B cell (primary cell): ENCODE measurements around the gene TBC1D22A. TPM values are rescaled to one million over a fixed set of nuclear protein-coding genes. Genes with fewer than 3 reads are reported as not detected.

Experiments used
- ATAC-seq: fragments of 200-7000 bp; cut with Tn5 transposase; one replicate; pipeline ENCODE4 v1.10.0; 2021; ENCODE audit warnings: low read depth, mild to moderate bottlenecking, moderate number of reproducible peaks, moderate library complexity
- CTCF ChIA-PET: fragments of 350-600 bp; sonication (Branson Sonifier 250); formaldehyde crosslinking; loops from one replicate; lab custom pipeline; 2021; ENCODE audit warnings: antibody characterized with exemption, inconsistent platforms; lab: Charles Lee
- POLR2A ChIA-PET: fragments of 350-600 bp; sonication (Branson Sonifier 250); formaldehyde crosslinking; loops from one replicate; lab custom pipeline; 2021; ENCODE audit warnings: antibody characterized with exemption; lab: Charles Lee
- DNase-seq: peaks from one replicate; pipeline ENCODE4 v3.0.0; 2013
- H2AFZ ChIP-seq: 2 replicates; pipeline ENCODE4 v1.6.1; 2012; ENCODE audit warnings: mild to moderate bottlenecking, low read depth, low read length; ENCODE audit not compliant: insufficient read depth, poor library complexity, severe bottlenecking
- H3K27ac ChIP-seq, 2 donors: 1 replicate in 1 of 2; 2 replicates in 1 of 2; pipeline ENCODE4 v1.5.1; 2012 to 2013; ENCODE audit warnings: low read length in 2 of 2, mild to moderate bottlenecking in 2 of 2, moderate library complexity in 1 of 2
- H3K27me3 ChIP-seq, 4 experiments: fragments of 200-600 bp in 1 of 4; sonication (generic) in 1 of 4; replicated peaks in 1 of 4; 1 replicate in 2 of 4; 2 replicates in 2 of 4; pipeline versions ENCODE4 v1.6.1 to v1.7.0; 2013 to 2016; ENCODE audit warnings: low read length in 3 of 4, mild to moderate bottlenecking in 2 of 4, mixed read lengths in 1 of 4, moderate library complexity in 1 of 4; ENCODE audit not compliant: insufficient read depth in 4 of 4, control insufficient read depth in 3 of 4; ENCODE audit errors: control extremely low read depth in 1 of 4
- H3K36me3 ChIP-seq, 2 experiments: replicated peaks in 1 of 2; 1 replicate in 1 of 2; 2 replicates in 1 of 2; pipeline versions ENCODE4 v1.6.1 to v1.7.1; 2013; ENCODE audit warnings: low read length in 1 of 2; ENCODE audit not compliant: insufficient read depth in 2 of 2, control insufficient read depth in 1 of 2; ENCODE audit errors: control extremely low read depth in 1 of 2, extremely low read depth in 1 of 2
- H3K4me1 ChIP-seq, 2 donors: fragments of 200-600 bp in 1 of 2; sonication (generic) in 1 of 2; 1 replicate in 1 of 2; 2 replicates in 1 of 2; pipeline versions ENCODE4 v1.5.1 to v1.6.1; 2013 to 2017; ENCODE audit warnings: low read length in 2 of 2; ENCODE audit not compliant: control insufficient read depth in 2 of 2, insufficient read depth in 2 of 2
- H3K4me2 ChIP-seq: replicated peaks from 2 replicates; pipeline ENCODE3; 2012; ENCODE audit warnings: mild to moderate bottlenecking, low read depth, low read length; ENCODE audit not compliant: poor library complexity, severe bottlenecking
- H3K4me3 ChIP-seq, 5 experiments: fragments of 200-600 bp in 1 of 5; sonication (generic) in 1 of 5; 1 replicate in 3 of 5; 2 replicates in 2 of 5; pipeline versions ENCODE4 v1.5.1 to v1.7.0; 2011 to 2016; ENCODE audit warnings: low read length in 4 of 5, mild to moderate bottlenecking in 4 of 5, low read depth in 2 of 5, control low read depth in 1 of 5, moderate library complexity in 1 of 5; ENCODE audit not compliant: insufficient read depth in 1 of 5; ENCODE audit errors: control extremely low read depth in 1 of 5, extremely low read depth in 1 of 5
- H3K79me2 ChIP-seq: fragments of 200-600 bp; sonication (generic); one replicate; pipeline ENCODE4 v1.6.0; 2016; ENCODE audit warnings: low read length; ENCODE audit not compliant: control insufficient read depth, insufficient read depth
- H3K9ac ChIP-seq: fragments of 200-600 bp; sonication (generic); 2 replicates; pipeline ENCODE4 v1.6.1; 2017; ENCODE audit warnings: mild to moderate bottlenecking, low read length, moderate library complexity
- H3K9me3 ChIP-seq, 3 donors: one replicate each; pipeline versions ENCODE4 v1.6.1 to v1.7.1; 2013; ENCODE audit warnings: low read length in 2 of 3; ENCODE audit not compliant: control insufficient read depth in 2 of 3, insufficient read depth in 1 of 3; ENCODE audit errors: control extremely low read depth in 1 of 3
- H4K20me1 ChIP-seq: 2 replicates; pipeline ENCODE4 v1.6.0; 2012; ENCODE audit warnings: mild to moderate bottlenecking, low read length; ENCODE audit not compliant: insufficient read depth, control insufficient read depth, poor library complexity, severe bottlenecking
- H3K27ac Mint-ChIP-seq: one replicate; pipeline ENCODE4 v1.8.0; 2021; ENCODE audit warnings: mixed read lengths
- H3K27me3 Mint-ChIP-seq: one replicate; pipeline ENCODE4 v1.8.0; 2021; ENCODE audit warnings: mixed read lengths
- H3K4me1 Mint-ChIP-seq: one replicate; pipeline ENCODE4 v1.8.0; 2021; ENCODE audit warnings: mixed read lengths
- H3K4me3 Mint-ChIP-seq: one replicate; pipeline ENCODE4 v1.8.0; 2021; ENCODE audit warnings: mixed read lengths
- H3K9me3 Mint-ChIP-seq: one replicate; pipeline ENCODE4 v1.8.0; 2022; ENCODE audit warnings: mixed read lengths; ENCODE audit not compliant: insufficient read depth
- CTCF ChIP-seq: fragments of 200-600 bp; IDR thresholded peaks from one replicate; pipeline ENCODE4 v1.8.0; 2022; ENCODE audit warnings: antibody characterized with exemption, mild to moderate bottlenecking
- EZH2 ChIP-seq: IDR thresholded peaks from 2 replicates; pipeline ENCODE4 v1.6.1; 2012; ENCODE audit warnings: borderline replicate concordance, low read depth, mild to moderate bottlenecking, moderate library complexity, low read length; ENCODE audit not compliant: insufficient read depth, poor library complexity, severe bottlenecking
- WGBS: methylation state at CpG from one replicate; pipeline ENCODE4 v1.1.5; 2013; ENCODE audit warnings: missing lambda C conversion rate; ENCODE audit not compliant: insufficient coverage; 5-methylcytosine and 5-hydroxymethylcytosine counted together
- intact Hi-C: fragments of 100-400 bp; cut with micrococcal nuclease; formaldehyde crosslinking; loops from one replicate; pipeline ENCODE4 v1.10.0; 2022
- polyA plus RNA-seq: library from polyadenylated mRNA; depleted of rRNA; stranded (reverse); fragments of >200 nt; gene quantifications from 2 replicates; pipeline ENCODE4 v1.2.3, GENCODE V29; 2012
- total RNA-seq, 2 donors: library from RNA; stranded (reverse); fragments of 120-200 nt in 1 of 2; gene quantifications; 1 replicate in 1 of 2; 2 replicates in 1 of 2; pipeline versions ENCODE4 v1.2.3 to v1.2.4, GENCODE V29; 2013 to 2022

The TBC1D22A gene
- total and polyA plus RNA-seq, 2 donors (not counting 1 experiment from before 2014, with no cell fraction given), result 73.8 to 128 TPM

DNA sequence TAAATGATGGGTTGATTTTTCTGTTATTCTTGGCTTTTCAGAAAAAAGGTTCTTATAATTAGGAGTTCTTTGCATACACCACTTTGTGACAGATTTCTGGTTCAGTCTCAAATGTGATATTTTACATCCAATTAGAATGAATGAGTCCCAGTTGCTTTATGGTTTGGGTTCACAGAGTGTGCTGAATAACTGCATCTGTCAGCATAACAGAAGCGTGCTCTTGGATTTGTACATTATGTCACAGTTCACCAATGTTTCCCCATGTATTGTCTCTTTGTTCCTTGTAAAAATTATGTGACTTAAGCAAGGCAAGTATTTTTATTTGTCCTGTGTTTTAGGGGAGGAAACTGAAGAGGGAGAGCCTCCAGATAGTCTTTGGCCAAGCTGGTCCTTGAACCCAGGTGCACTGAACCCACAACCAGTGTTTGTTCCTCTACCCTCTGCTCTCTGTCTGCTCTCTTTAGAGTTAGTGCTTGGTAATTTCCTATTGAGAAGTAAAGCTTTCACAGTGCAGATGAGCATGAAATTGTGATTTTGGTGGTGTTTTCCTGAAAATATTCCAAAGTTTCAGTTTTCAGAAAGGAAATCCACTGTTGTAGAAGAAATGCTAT is 107.5 kb downstream of the TBC1D22A start:
- Histone ChIP-seq H3K4me3 (no peak overlapping the region), H3K36me3 (peaks cover 12 to 61% of the 10 kb centered on the region in 2 experiments), H3K27ac (no peak overlapping the region), H4K20me1 (peaks cover 73% of the 10 kb centered on the region), H3K4me1 (no peaks in the 10 kb centered on the region), H3K79me2 (peaks cover 97% of the 10 kb centered on the region), H3K4me2 (no peak overlapping the region), H2AFZ (no peak overlapping the region), H3K27me3 (no peaks in the 10 kb centered on the region), H3K9ac (no peak overlapping the region), H3K9me3 (peaks cover 8 to 24% (median 11%) of the 10 kb centered on the region in 3 donors)
- ATAC-seq (no peak), DNase-seq (no peak)
- Mint-ChIP-seq H3K27ac (no peak overlapping the region), H3K4me1 (peaks cover 20% of the 10 kb centered on the region), H3K27me3 (no peaks in the 10 kb centered on the region), H3K9me3 (peaks cover 15% of the 10 kb centered on the region), H3K4me3 (no peak overlapping the region)
- ChIA-PET CTCF (no interaction called here), POLR2A (no interaction called here)
- TF ChIP-seq CTCF (no peak), EZH2 (no peak)
- intact Hi-C loops, result no loop called here
- no CpG with 5 or more reads among the region's 1 CpG for WGBS

DNA sequence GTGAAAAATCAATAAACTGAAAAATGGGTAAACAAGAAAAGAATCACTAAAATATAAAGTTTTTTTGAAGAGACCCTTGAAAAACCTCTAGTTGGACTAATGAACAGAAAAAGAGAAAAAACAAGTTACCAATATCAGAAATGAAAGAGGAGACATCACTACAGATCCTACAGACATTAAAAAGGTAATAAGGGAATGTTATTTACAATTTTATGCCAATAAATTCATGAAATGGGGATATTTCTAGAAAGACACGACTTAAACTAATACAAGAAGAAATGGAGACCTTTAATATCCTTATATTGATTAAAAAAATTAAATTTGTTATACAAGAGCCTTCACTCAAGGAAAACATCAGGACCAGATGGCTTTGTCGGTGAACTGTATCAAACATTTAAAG is 109.4 kb downstream of the TBC1D22A start:
- no peak overlapping the region for H3K27ac ChIP-seq
- H3K79me2 ChIP-seq, result peaks cover 98% of the 10 kb centered on the region
- H3K4me2 ChIP-seq, result no peak overlapping the region
- H3K9me3 ChIP-seq, result peaks cover 8 to 24% (median 11%) of the 10 kb centered on the region in 3 donors
- H3K4me3 ChIP-seq, result no peak overlapping the region
- DNase-seq, result no peak
- peaks cover 12 to 54% of the 10 kb centered on the region in 2 experiments for H3K36me3 ChIP-seq
- intact Hi-C loops, result no loop called here
- Mint-ChIP-seq H3K27me3 (no peaks in the 10 kb centered on the region), H3K9me3 (peaks cover 15% of the 10 kb centered on the region), H3K4me3 (no peak overlapping the region), H3K27ac (no peak overlapping the region), H3K4me1 (peaks cover 24% of the 10 kb centered on the region)
- H3K27me3 ChIP-seq, result no peaks in the 10 kb centered on the region
- H3K4me1 ChIP-seq, result no peaks in the 10 kb centered on the region
- TF ChIP-seq EZH2, result no peak
- no peak for TF ChIP-seq CTCF
- no CpG with 5 or more reads among the region's 2 CpGs for WGBS
- no peak overlapping the region for H3K9ac ChIP-seq
- POLR2A ChIA-PET, result no interaction called here
- no peak for ATAC-seq
- H2AFZ ChIP-seq, result no peak overlapping the region
- CTCF ChIA-PET, result interaction anchor here (0.7 kb wide), 1 partner anchor 9 kb away, joined by 3 read pairs; no protein-coding TSS in a partner anchor
- peaks cover 76% of the 10 kb centered on the region for H4K20me1 ChIP-seq
